Measurements from ENCODE around the gene PRR35. TPM values are rescaled to one million over a fixed set of nuclear protein-coding genes. Genes with fewer than 3 reads are reported as not detected.

Gene PRR35
- polyA plus RNA-seq, 1 donor from 2014 or later = not detected

DNA sequence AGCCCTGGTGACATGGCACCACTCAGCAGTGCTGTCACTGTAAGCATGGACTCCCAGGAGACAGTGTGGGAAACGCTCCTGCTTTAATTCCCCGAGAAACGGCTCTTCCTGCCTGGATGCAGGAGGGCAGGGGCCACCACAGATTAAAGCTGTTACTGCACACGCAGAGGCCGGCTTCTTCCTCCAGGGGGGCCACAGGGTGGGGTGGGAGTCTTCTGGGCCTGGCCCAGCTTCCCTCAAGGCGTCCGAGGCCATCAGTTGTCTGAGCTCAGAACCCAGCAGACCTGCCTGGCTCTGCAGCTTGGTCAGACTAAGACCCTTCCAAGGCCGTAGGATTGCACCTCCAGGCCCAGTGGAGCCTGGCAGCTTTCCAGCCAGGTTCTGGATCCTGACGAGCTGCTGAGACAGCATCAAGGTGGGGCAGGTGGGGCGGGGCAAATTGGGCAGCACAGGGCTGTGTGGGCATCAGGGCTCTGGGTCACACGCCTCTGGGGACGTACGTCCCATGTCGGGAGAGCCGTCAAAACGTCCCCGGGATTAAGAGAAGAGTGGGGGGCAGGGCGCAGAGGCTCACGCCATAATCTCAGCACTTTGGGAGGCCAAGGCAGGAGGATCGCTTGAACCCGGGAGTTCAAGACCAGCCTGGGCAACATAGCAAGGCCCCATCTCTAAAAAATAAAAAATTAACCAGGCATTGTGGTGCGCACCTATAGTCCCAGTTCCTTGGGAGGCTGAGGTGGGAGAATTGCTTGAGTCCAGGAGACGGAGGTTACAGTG is 37.7 kb upstream of the PRR35 start:
- H3K27ac ChIP-seq (ENCODE audit: low read length) = no peak overlapping the region
- peaks cover 4% of the 10 kb centered on the region for H3K36me3 ChIP-seq (ENCODE audit: insufficient read depth, low read length)
- H3K27me3 ChIP-seq (ENCODE audit: insufficient read depth, low read depth, low read length) = no peaks in the 10 kb centered on the region
- no peak for TF ChIP-seq MXI1 (conservative IDR thresholded peaks at IDR 0.05; ENCODE audit: poor library complexity, severe bottlenecking)
- no peak for TF ChIP-seq RAD21 (conservative IDR thresholded peaks at IDR 0.05)
- no peak for TF ChIP-seq CTCF (IDR thresholded peaks at IDR 0.05; ENCODE audit: poor library complexity, severe bottlenecking)
- TF ChIP-seq POLR2AphosphoS5 (IDR thresholded peaks at IDR 0.05) = no peak
- no peak for TF ChIP-seq TAF1 (IDR thresholded peaks at IDR 0.05; ENCODE audit: low read depth)
- no peak for TF ChIP-seq EP300 (conservative IDR thresholded peaks at IDR 0.05; ENCODE audit: poor library complexity, severe bottlenecking)
- TF ChIP-seq, protein P1, sequence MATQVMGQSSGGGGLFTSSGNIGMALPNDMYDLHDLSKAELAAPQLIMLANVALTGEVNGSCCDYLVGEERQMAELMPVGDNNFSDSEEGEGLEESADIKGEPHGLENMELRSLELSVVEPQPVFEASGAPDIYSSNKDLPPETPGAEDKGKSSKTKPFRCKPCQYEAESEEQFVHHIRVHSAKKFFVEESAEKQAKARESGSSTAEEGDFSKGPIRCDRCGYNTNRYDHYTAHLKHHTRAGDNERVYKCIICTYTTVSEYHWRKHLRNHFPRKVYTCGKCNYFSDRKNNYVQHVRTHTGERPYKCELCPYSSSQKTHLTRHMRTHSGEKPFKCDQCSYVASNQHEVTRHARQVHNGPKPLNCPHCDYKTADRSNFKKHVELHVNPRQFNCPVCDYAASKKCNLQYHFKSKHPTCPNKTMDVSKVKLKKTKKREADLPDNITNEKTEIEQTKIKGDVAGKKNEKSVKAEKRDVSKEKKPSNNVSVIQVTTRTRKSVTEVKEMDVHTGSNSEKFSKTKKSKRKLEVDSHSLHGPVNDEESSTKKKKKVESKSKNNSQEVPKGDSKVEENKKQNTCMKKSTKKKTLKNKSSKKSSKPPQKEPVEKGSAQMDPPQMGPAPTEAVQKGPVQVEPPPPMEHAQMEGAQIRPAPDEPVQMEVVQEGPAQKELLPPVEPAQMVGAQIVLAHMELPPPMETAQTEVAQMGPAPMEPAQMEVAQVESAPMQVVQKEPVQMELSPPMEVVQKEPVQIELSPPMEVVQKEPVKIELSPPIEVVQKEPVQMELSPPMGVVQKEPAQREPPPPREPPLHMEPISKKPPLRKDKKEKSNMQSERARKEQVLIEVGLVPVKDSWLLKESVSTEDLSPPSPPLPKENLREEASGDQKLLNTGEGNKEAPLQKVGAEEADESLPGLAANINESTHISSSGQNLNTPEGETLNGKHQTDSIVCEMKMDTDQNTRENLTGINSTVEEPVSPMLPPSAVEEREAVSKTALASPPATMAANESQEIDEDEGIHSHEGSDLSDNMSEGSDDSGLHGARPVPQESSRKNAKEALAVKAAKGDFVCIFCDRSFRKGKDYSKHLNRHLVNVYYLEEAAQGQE (IDR thresholded peaks at IDR 0.05; ENCODE audit: borderline replicate concordance) = no peak
- no peak overlapping the region for H3K4me3 ChIP-seq (ENCODE audit: low read length)
- H3K9me3 ChIP-seq (ENCODE audit: low read length) = no peaks in the 10 kb centered on the region
- H2AFZ ChIP-seq (ENCODE audit: low read depth, low read length) = no peak overlapping the region
- H3K9me2 ChIP-seq (ENCODE audit: insufficient read depth, low read length) = no peaks in the 10 kb centered on the region
- no peak overlapping the region for H3K4me2 ChIP-seq (ENCODE audit: low read length)
- no peak overlapping the region for H3K9ac ChIP-seq (ENCODE audit: low read length)
- no peaks in the 10 kb centered on the region for H3K79me2 ChIP-seq (replicated peaks; ENCODE audit: insufficient read depth, low read length)
- no peaks in the 10 kb centered on the region for H4K20me1 ChIP-seq (ENCODE audit: insufficient read depth)
- no peaks in the 10 kb centered on the region for H3F3A ChIP-seq (ENCODE audit: insufficient read depth, low read length, poor library complexity, severe bottlenecking)

GRCh38 chr16:523097-523741 is 37.0 kb upstream of the PRR35 start:
- no peak overlapping the region for H2AFZ ChIP-seq (ENCODE audit: low read depth, low read length)
- H3F3A ChIP-seq (ENCODE audit: insufficient read depth, low read length, poor library complexity, severe bottlenecking) = no peaks in the 10 kb centered on the region
- TF ChIP-seq MXI1 (conservative IDR thresholded peaks at IDR 0.05; ENCODE audit: poor library complexity, severe bottlenecking) = no peak
- TF ChIP-seq RAD21 (conservative IDR thresholded peaks at IDR 0.05) = no peak
- TF ChIP-seq EZH2 (IDR thresholded peaks at IDR 0.05; ENCODE audit: borderline replicate concordance, insufficient read depth, low read length, poor library complexity, severe bottlenecking) = no peak
- TF ChIP-seq EP300 (conservative IDR thresholded peaks at IDR 0.05; ENCODE audit: poor library complexity, severe bottlenecking) = no peak
- no peak for TF ChIP-seq TAF1 (IDR thresholded peaks at IDR 0.05; ENCODE audit: low read depth)
- TF ChIP-seq CTCF (IDR thresholded peaks at IDR 0.05; ENCODE audit: poor library complexity, severe bottlenecking) = no peak
- no peak for TF ChIP-seq POLR2AphosphoS5 (IDR thresholded peaks at IDR 0.05)
- TF ChIP-seq SMC3 (conservative IDR thresholded peaks at IDR 0.05; ENCODE audit: poor library complexity) = no peak
- TF ChIP-seq, protein P1 (IDR thresholded peaks at IDR 0.05; ENCODE audit: borderline replicate concordance) = no peak
- H3K4me2 ChIP-seq (ENCODE audit: low read length) = no peak overlapping the region
- no peaks in the 10 kb centered on the region for H4K20me1 ChIP-seq (ENCODE audit: insufficient read depth)
- H3K4me3 ChIP-seq (ENCODE audit: low read length) = no peak overlapping the region
- no peaks in the 10 kb centered on the region for H3K9me3 ChIP-seq (ENCODE audit: low read length)
- no peak overlapping the region for H3K9ac ChIP-seq (ENCODE audit: low read length)
- H3K79me2 ChIP-seq (replicated peaks; ENCODE audit: insufficient read depth, low read length) = no peaks in the 10 kb centered on the region
- H3K9me2 ChIP-seq (ENCODE audit: insufficient read depth, low read length) = no peaks in the 10 kb centered on the region
- no peak overlapping the region for H3K27ac ChIP-seq (ENCODE audit: low read length)
- H3K36me3 ChIP-seq (ENCODE audit: insufficient read depth, low read length) = peaks cover 4% of the 10 kb centered on the region
- no peaks in the 10 kb centered on the region for H3K27me3 ChIP-seq (ENCODE audit: insufficient read depth, low read depth, low read length)
